ENCODE data around the gene TBR1.

TBR1 gene

GRCh38 chr2:161415987-161416707, at the start of gene TBR1:
Gene TBR1 (plus strand): TSS chr2:161416297. CDS start chr2:161416411, 114 bp downstream.
- DNase-seq (ENCODE audit: low spot score): no peak

- no peak for DNase-seq (ENCODE audit: low spot score)
Observed at GRCh38 chr2:161367675-161368074, 48.4 kb upstream of the TBR1 start.

- no peak for DNase-seq (ENCODE audit: low spot score)
Observed at GRCh38 chr2:161369311-161369710, 46.8 kb upstream of the TBR1 start.

- DNase-seq (ENCODE audit: low spot score): no peak
Observed at GRCh38 chr2:161370981-161371380, 45.1 kb upstream of the TBR1 start.

- no peak for DNase-seq (ENCODE audit: low spot score)
Observed at GRCh38 chr2:161371869-161372268, 44.2 kb upstream of the TBR1 start.

- no peak for DNase-seq (ENCODE audit: low spot score)
Observed at GRCh38 chr2:161373942-161374341, 42.2 kb upstream of the TBR1 start.

GRCh38 chr2:161374446-161374845, 41.7 kb upstream of the TBR1 start:
- no peak for DNase-seq (ENCODE audit: low spot score)

DNA sequence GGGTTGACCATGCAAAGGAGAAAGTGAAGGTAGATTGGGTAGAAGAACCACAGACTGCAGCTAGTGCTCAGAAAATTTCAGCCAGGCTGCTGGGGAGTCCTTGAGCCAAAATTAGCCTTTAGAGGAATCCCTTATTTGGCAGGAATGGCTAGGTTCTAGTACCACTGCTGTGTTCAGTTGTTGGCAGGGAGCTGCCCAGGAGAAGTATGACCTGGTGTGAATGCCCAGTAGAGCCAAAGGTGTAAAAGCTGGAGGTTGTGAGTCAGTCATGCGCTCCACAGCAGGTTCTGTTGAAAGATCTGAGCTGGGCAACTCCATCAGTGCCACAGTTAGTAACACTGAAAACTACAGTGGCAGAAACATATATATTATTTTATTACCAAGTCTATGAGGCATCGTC, 36.4 kb upstream of the TBR1 start:
- no peak for DNase-seq (ENCODE audit: low spot score)

- no peak for DNase-seq (ENCODE audit: low spot score)
Observed at GRCh38 chr2:161381546-161381945, 34.6 kb upstream of the TBR1 start.

- no peak for DNase-seq (ENCODE audit: low spot score)
Observed at GRCh38 chr2:161382747-161383146, 33.4 kb upstream of the TBR1 start.

GRCh38 chr2:161384864-161385263, 31.2 kb upstream of the TBR1 start:
- DNase-seq (ENCODE audit: low spot score): no peak

DNA sequence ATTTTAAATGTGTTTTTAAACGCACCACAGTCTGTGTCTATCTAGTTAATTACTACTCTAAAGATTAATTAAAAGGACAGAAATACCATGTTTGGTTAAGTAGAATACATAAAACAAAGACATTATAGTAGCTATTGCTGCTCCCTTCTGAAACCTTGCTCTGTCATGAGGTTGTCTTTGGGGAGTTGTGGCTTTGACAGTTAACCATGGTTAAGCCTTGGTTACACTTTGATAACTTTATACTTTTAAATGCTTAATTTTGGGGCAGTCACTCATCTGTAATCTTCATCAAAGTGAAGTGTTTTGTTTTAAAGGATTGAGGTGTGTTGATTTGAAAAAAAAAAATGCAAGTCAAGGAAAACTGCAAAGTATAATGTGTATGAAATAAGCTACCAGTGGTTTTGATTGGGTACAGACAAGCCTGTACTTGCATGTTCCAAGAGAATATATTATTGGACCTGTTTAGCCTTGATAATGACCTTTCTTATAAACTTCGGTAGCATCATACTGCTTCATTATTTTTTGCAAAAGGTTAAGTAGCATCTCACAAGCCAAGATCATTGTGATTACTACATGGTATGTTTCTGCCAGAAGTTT, 29.8 kb upstream of the TBR1 start:
- DNase-seq (ENCODE audit: low spot score): no peak

- DNase-seq (ENCODE audit: low spot score): no peak
Observed at GRCh38 chr2:161388146-161388779, 27.8 kb upstream of the TBR1 start.

- DNase-seq (ENCODE audit: low spot score): no peak
Observed at GRCh38 chr2:161391737-161392506, 24.2 kb upstream of the TBR1 start.

DNA sequence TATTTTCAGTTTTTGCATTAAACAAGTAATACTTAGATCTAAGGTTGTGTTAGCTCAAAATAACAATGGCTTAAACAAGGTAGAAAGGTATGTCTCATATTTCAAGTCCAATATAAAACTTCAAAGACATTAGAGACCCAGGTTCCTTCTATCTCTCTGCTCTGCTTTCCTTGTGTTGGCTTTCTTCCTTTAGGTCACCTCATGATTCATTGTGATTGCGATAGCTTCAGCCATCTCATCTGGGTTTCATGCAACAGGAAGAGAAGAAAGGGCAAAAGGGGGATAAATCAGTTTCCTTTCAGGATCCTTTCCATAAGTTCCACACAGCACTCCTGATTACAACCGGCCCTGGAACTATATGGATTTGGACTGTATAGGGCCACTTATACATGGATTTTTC, 16.0 kb upstream of the TBR1 start:
- DNase-seq (ENCODE audit: low spot score): no peak

DNA sequence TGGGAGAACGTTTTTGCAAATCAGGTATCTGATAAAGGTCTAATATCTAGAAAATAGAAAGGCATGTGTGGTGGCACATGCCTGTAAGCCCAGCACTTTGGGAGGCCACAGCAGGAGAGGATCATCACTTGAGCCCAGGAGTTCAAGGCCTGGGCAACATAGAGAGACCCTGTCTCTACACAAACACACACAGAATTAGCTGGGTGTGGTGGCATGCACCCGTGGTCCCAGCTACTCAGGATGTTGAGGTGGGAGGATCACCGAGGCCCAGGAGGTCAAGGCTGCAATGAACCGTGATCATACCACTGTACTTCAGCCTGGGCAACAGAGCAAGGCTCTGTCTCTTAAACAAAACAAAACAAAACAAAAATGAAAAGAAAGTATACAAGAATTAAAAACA, 13.8 kb upstream of the TBR1 start:
- DNase-seq (ENCODE audit: low spot score): no peak

- no peak for DNase-seq (ENCODE audit: low spot score)
Observed at GRCh38 chr2:161406316-161406715, 9.8 kb upstream of the TBR1 start.

GRCh38 chr2:161407597-161407996, 8.5 kb upstream of the TBR1 start:
- DNase-seq (ENCODE audit: low spot score): no peak

- DNase-seq (ENCODE audit: low spot score): no peak
Observed at GRCh38 chr2:161409308-161409907, 6.7 kb upstream of the TBR1 start.

GRCh38 chr2:161412346-161412745, 3.8 kb upstream of the TBR1 start:
- DNase-seq (ENCODE audit: low spot score): no peak

- DNase-seq (ENCODE audit: low spot score): no peak
Observed at GRCh38 chr2:161414042-161415033, 1.8 kb upstream of the TBR1 start.

All from hematopoietic multipotent progenitor cell treated with erythropoietin and hydrocortisone succinate and interleukin-3 and kit ligand, for 17 days (in vitro differentiated cells).